C4-2B (cell line): Measurements from ENCODE around the gene NFE2L2.

ENCODE experiments used
- ZFX ChIP-seq: fragments of 450-650 bp; IDR thresholded peaks from 2 replicates; pipeline ENCODE4 v1.6.1; 2017
- TF ChIP-seq, protein P1 (sequence below): fragments of 450-650 bp; conservative IDR thresholded peaks from 2 replicates; pipeline ENCODE4 v1.5.1; 2017; ENCODE audit warnings: mild to moderate bottlenecking

DNA sequence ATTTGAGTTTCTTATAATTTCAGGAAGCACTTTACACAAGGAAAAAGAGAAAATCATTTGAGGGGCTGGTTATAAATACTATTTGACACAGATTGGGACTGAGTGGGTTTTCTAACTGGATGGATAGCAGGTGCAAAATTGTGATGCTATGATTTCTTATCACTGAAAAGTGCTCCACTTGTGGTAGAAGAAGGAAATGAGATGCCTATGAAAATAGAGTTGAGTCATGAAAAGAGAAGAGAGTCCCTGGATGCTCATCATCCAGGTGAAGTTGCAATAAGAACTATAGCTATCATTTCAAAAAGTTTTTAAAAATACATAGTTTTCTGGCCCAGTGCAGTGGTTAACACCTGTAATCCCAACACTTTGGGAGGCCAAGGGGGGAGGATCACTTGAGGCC, 39.4 kb upstream of the NFE2L2 start:
- TF ChIP-seq, protein P1, sequence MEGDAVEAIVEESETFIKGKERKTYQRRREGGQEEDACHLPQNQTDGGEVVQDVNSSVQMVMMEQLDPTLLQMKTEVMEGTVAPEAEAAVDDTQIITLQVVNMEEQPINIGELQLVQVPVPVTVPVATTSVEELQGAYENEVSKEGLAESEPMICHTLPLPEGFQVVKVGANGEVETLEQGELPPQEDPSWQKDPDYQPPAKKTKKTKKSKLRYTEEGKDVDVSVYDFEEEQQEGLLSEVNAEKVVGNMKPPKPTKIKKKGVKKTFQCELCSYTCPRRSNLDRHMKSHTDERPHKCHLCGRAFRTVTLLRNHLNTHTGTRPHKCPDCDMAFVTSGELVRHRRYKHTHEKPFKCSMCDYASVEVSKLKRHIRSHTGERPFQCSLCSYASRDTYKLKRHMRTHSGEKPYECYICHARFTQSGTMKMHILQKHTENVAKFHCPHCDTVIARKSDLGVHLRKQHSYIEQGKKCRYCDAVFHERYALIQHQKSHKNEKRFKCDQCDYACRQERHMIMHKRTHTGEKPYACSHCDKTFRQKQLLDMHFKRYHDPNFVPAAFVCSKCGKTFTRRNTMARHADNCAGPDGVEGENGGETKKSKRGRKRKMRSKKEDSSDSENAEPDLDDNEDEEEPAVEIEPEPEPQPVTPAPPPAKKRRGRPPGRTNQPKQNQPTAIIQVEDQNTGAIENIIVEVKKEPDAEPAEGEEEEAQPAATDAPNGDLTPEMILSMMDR: no peak
- TF ChIP-seq ZFX: no peak
